GM21825 (cell line): ENCODE results near the gene POLR2E.

ENCODE experiments used
- ATAC-seq: cut with Tn5 transposase; IDR thresholded peaks from one replicate; pipeline ENCODE4 v1.9.1; 2021; ENCODE audit warnings: mild to moderate bottlenecking, moderate library complexity; ENCODE audit not compliant: unreplicated experiment

The POLR2E gene

DNA sequence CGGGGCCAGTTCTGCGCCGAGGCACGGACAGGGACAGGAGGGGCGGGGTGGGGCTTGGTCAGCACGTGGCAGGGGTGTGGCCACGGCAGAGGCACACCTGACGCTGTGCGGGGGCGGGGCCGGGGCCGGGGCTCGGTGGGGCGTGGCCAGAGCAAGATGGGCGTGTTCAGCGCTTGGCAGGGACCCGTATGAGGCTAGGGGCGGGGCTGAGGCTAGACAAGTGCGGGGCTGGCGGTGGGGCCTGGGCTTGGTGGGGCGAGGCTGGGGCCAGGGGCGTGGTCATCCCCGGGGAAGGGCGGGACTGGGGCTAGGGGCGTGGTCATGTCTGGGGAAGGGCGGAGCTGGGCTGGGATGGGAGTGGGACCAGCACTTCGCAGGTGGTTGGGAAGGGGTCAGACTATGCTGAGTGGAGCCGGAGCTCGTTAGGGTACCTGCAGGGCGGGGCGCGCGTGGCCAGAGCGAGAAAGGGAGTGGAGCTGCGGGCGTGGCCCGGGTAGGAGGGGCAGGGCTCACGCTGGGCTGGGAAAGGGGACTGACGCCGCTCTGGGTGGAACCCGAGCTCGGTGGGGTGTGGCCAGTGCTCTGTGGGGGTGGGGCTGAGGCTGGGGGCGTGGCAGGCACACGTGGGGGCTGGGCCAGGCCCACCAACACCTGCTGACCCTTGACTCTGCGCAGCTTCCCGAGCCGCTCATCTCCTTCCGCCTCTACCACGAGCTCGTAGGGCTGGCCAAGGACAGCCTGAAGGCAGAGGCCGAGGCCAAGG is 12.8 kb downstream of the POLR2E start:
- ATAC-seq: no peak

DNA sequence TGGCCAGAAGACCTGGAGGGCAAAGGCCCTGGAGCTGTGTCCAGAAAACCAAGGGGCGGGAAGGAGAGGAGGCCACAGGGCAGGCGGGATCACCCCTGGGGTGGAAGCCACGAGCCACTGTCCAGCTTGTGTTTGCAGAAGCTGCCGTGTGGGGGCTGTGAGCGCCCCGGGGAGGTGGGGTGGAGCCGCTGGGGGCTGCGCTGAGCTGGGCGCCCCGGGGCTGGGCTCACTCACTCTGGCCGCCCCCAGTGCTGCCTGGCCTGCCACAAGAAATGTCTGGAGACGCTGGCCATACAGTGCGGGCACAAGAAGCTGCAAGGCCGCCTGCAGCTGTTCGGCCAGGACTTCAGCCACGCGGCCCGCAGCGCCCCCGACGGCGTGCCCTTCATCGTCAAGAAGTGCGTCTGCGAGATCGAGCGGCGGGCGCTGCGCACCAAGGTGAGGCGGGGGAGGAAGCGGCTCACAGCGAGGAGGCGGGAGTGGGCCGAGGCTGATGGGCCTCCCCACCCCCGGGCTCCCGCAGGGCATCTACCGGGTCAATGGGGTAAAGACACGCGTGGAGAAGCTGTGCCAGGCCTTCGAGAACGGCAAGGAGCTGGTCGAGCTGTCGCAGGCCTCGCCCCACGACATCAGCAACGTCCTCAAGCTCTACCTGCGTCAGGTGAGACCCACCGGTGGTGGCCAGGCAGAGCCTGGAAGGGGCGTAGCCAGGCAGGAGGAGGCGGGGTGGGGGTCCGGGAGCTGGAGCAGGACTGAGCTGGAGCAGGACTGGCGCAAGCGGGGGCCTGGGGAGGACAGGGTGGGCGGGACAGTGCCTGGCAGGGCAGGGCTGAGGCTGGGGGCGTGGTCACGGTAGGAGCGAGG is 13.6 kb downstream of the POLR2E start:
- ATAC-seq: no peak

GRCh38 chr19:1080360-1081161 is 14.6 kb downstream of the POLR2E start:
- ATAC-seq: no peak

DNA sequence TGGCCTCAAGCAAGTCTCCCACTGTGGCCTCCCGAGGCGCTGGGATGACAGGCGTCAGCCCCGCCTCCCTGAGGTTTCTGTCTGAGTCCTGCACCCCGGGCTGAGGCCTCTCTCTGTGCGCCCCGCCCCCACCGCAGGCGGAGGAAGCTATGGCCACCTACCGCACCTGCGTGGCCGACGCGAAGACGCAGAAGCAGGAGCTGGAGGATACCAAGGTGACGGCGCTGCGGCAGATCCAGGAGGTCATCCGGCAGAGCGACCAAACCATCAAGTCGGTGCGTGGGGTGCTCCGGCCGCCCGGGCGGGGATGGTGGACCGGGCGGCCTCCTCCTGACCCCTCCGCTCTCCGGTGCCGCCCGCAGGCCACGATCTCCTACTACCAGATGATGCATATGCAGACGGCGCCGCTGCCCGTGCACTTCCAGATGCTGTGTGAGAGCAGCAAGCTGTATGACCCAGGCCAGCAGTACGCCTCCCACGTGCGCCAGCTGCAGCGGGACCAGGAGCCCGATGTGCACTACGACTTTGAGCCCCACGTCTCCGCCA is 15.5 kb downstream of the POLR2E start:
- no peak for ATAC-seq

- peak; percentile 55 for ATAC-seq
Measured at GRCh38 chr19:1076951-1077350, 18.2 kb downstream of the POLR2E start.

DNA sequence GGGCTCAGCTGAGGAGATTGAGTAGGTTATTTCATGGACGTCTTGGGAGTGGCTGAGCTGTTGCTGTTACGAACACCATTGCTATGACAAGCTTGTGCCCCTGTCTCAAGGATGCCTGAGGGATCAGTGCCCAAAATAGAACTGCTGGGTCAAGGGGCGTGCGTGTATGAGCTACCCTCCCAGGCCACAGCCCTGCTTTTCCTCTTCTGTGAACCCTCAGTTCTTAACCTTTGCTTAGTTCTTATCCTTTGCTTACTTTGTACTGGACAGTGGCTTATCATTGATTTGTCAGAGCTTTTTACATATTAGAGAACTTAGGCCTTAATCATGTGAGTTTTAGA is 19.2 kb downstream of the POLR2E start:
- no peak for ATAC-seq

GRCh38 chr19:1074544-1075283 is 20.5 kb downstream of the POLR2E start:
- no peak for ATAC-seq

DNA sequence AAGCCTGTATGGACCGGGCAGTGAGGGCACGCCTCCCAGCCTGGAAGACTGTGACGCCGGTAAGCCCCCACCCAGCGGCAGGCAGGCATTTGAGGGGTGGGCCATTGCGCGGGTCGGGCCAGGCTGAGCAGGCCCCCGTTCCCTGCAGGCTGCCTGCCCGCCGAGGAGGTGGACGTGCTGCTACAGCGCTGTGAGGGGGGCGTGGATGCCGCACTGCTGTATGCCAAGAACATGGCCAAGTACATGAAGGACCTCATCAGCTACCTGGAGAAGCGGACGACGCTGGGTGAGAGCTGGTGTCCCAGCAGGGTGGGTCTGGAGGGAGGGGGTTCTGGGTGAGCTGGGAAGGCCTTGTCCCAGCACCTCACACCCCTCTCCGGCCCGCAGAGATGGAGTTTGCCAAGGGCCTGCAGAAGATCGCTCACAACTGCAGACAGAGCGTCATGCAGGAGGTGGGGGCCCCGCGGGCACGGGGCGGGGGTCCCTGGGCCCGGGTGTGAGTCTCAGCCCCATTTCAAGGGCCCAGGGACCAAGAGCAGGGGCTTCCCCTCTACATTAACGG is 21.1 kb downstream of the POLR2E start:
- no peak for ATAC-seq

DNA sequence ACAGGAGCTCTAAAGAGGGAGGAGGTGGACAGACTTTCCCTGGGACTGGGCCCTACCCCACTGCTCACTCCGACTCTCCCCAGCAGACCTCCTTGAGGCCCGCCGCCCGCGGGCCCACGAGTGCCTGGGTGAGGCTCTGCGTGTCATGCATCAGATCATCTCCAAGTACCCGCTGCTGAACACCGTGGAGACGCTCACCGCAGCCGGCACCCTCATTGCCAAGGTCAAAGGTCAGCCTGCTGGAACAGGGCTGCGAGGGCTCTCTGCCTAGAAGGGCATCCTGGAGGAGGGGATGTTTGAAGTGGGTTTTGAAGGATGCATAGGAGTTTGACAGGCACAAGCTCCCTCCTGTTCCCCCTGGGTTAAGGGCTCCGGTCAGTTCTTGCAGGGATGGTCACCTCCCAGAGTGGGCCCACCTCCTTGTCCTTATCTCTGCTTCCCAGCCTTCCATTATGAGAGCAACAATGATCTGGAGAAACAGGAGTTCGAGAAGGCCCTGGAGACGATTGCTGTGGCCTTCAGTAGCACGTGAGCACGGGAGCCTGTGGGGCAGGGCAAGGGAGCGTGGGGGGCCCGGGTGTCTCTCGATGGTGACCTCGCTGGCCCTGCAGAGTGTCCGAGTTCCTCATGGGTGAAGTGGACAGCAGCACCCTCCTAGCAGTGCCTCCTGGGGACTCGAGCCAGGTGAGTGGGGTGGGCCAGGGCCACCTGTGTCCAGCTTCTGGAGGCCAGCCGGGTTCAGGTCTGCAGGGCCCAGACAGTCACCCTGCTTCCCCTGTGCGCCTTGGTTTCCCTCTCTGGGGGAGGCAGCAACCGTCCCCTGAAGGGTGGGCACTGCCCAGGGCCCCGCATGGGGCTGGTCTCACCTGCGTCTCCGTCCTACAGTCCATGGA is 21.9 kb downstream of the POLR2E start:
- ATAC-seq: no peak

- no peak for ATAC-seq
Measured at GRCh38 chr19:1072371-1073015, 22.7 kb downstream of the POLR2E start.

GRCh38 chr19:1070931-1071791 is 24.0 kb downstream of the POLR2E start:
- no peak for ATAC-seq

- ATAC-seq: no peak
Measured at GRCh38 chr19:1070576-1070930, 24.6 kb downstream of the POLR2E start.

- no peak for ATAC-seq
Measured at GRCh38 chr19:1069009-1069779, 26.0 kb downstream of the POLR2E start.

DNA sequence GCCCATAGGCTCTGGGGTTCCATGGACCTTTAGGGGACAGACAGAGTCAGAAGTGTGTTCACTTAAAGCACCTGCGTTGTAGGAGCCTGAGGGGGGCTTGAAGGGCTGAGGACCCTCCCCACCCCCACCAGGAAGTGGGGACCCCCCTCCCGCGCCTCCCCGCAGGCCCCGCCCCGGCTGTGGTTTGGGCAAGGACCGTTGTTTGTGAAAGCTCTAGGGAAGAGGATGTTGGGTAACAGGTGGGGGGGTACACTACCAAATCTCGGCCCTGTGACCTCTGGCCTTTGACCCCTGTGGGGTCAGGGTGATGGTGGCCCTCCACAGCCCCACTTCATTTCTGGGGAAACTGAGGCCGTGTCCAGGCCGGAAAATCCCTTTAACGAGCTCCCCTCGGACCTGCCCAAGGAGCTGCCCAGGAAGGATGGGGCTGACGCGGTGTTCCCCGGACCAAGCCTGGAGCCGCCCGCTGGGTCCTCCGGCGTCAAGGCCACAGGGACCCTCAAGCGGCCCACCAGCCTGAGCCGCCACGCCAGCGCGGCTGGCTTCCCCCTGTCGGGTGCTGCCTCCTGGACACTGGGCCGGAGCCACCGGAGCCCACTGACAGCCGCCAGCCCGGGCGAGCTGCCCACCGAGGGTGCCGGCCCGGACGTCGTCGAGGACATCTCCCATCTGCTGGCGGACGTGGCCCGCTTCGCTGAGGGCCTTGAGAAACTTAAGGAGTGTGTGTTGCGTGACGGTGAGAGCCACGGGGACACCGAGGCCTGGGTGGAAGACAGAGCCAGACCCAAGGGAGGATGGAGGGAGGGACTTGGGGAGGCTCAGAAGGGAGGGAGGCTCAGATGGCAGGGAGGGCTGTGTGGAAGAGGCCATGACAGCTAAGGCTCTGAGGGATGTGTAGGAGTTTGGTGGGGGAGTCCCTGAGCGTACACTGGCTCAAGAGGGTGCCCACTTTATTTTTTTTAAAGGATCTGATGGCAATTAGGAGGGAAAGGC is 26.9 kb downstream of the POLR2E start:
- ATAC-seq: no peak

DNA sequence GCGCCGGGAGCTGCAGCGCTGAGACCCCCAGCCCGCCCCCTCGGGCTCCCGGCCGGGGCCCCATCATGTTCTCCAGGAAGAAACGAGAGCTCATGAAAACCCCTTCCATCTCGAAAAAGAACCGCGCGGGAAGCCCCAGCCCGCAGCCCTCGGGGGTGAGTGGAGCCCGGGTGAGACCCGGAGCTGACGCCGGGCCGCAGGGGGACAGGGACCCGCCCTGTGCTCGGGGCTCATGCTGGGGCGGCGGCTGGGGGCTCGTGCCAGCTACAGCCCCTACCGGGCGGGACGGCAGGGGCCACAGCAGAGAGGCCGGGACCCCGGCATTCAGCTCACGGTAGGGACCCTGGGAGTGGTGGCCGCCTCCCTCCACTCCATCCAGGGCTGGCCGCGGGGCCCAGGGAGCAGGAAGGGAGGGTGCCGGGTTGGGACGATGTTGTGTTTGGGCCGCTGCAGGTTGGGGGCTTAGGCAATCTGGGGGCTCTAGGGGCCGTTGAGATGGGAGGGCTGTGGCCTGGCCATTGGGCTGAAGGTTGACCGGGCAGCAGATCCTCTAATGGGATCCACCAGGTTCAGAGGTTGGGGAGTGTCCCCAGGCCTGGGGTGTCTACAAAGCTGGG is 27.7 kb downstream of the POLR2E start:
- ATAC-seq: no peak
